ENCODE measurements around the gene DNLZ.
"Not testable (repeated sequence)": the region's sequence is repeated elsewhere in the genome, so short reads cannot be mapped to it uniquely, and the experiment has no call there.

The DNLZ gene

GRCh38 chr9:136363106-136363948, at the start of gene DNLZ:
Gene DNLZ, minus strand, starts transcription at chr9:136363744. Its CDS starts 30 bp downstream, at chr9:136363714.
- in situ Hi-C loops (cut with HindIII; ENCODE audit: low pct_ligation_motif_present, low pct_unique_long_range_greater_than_20kb, low sequenced_read_pairs): no loop called here

GRCh38 chr9:136412962-136413361, 49.4 kb upstream of the DNLZ start:
- DNase-seq: no peak
- in situ Hi-C loops (cut with HindIII; ENCODE audit: low pct_ligation_motif_present, low pct_unique_long_range_greater_than_20kb, low sequenced_read_pairs): no loop called here

More at GRCh38 chr9:136363106-136363948, at the start of gene DNLZ:
- peak; percentile 88 for DNase-seq

GRCh38 chr9:136411378-136411777, 47.8 kb upstream of the DNLZ start:
- DNase-seq: no peak
- in situ Hi-C loops (cut with HindIII; ENCODE audit: low pct_ligation_motif_present, low pct_unique_long_range_greater_than_20kb, low sequenced_read_pairs): no loop called here

GRCh38 chr9:136410500-136411287, 47.1 kb upstream of the DNLZ start, which contains the start of the genes ENTR1 and PMPCA:
Gene ENTR1, minus strand, starts transcription at chr9:136410614. Its CDS starts 217 bp downstream, at chr9:136410397.
Gene PMPCA, plus strand, starts transcription at chr9:136410658. Its CDS starts 11 bp downstream, at chr9:136410669.
- in situ Hi-C loops (cut with HindIII; ENCODE audit: low pct_ligation_motif_present, low pct_unique_long_range_greater_than_20kb, low sequenced_read_pairs): no loop called here
- peak; percentile 87 for DNase-seq

- in situ Hi-C loops (cut with HindIII; ENCODE audit: low pct_ligation_motif_present, low pct_unique_long_range_greater_than_20kb, low sequenced_read_pairs): no loop called here
- peak; percentile 43 for DNase-seq
Observed at GRCh38 chr9:136409557-136410455, 46.3 kb upstream of the DNLZ start.

- in situ Hi-C loops (cut with HindIII; ENCODE audit: low pct_ligation_motif_present, low pct_unique_long_range_greater_than_20kb, low sequenced_read_pairs): no loop called here
- DNase-seq: no peak
Observed at GRCh38 chr9:136407911-136408310, 44.4 kb upstream of the DNLZ start.

GRCh38 chr9:136407061-136407460, 43.5 kb upstream of the DNLZ start:
- in situ Hi-C loops (cut with HindIII; ENCODE audit: low pct_ligation_motif_present, low pct_unique_long_range_greater_than_20kb, low sequenced_read_pairs); DNase-seq: not testable (repeated sequence)

GRCh38 chr9:136405904-136406303, 42.4 kb upstream of the DNLZ start:
- in situ Hi-C loops (cut with HindIII; ENCODE audit: low pct_ligation_motif_present, low pct_unique_long_range_greater_than_20kb, low sequenced_read_pairs); DNase-seq: not testable (repeated sequence)

GRCh38 chr9:136405481-136405880, 41.9 kb upstream of the DNLZ start:
- in situ Hi-C loops (cut with HindIII; ENCODE audit: low pct_ligation_motif_present, low pct_unique_long_range_greater_than_20kb, low sequenced_read_pairs): no loop called here
- no peak for DNase-seq

GRCh38 chr9:136404801-136405136, 41.2 kb upstream of the DNLZ start:
- no peak for DNase-seq
- in situ Hi-C loops (cut with HindIII; ENCODE audit: low pct_ligation_motif_present, low pct_unique_long_range_greater_than_20kb, low sequenced_read_pairs): no loop called here

- in situ Hi-C loops (cut with HindIII; ENCODE audit: low pct_ligation_motif_present, low pct_unique_long_range_greater_than_20kb, low sequenced_read_pairs): no loop called here
- no peak for DNase-seq
Observed at GRCh38 chr9:136403915-136404800, 40.6 kb upstream of the DNLZ start.

- in situ Hi-C loops (cut with HindIII; ENCODE audit: low pct_ligation_motif_present, low pct_unique_long_range_greater_than_20kb, low sequenced_read_pairs): no loop called here
- DNase-seq: no peak
Observed at GRCh38 chr9:136403538-136403914, 40.0 kb upstream of the DNLZ start.

- in situ Hi-C loops (cut with HindIII; ENCODE audit: low pct_ligation_motif_present, low pct_unique_long_range_greater_than_20kb, low sequenced_read_pairs): no loop called here
Observed at GRCh38 chr9:136402067-136402466, 38.5 kb upstream of the DNLZ start.

GRCh38 chr9:136401173-136401922, 37.8 kb upstream of the DNLZ start:
- in situ Hi-C loops (cut with HindIII; ENCODE audit: low pct_ligation_motif_present, low pct_unique_long_range_greater_than_20kb, low sequenced_read_pairs): no loop called here
- DNase-seq: no peak

More at GRCh38 chr9:136402067-136402466, 38.5 kb upstream of the DNLZ start:
- no peak for DNase-seq

GRCh38 chr9:136400038-136400834, 36.7 kb upstream of the DNLZ start, which contains the start of gene SNAPC4:
Gene SNAPC4, minus strand, starts transcription at chr9:136400170. Its CDS starts 1,742 bp downstream, at chr9:136398428.
- in situ Hi-C loops (cut with HindIII; ENCODE audit: low pct_ligation_motif_present, low pct_unique_long_range_greater_than_20kb, low sequenced_read_pairs): no loop called here
- DNase-seq: peak; percentile 84
